ENCODE measurements around the gene NDUFV3.

GRCh38 chr21:42873096-42873495 lies 20.0 kb upstream of the NDUFV3 start:
- TF ChIP-seq, protein P1, sequence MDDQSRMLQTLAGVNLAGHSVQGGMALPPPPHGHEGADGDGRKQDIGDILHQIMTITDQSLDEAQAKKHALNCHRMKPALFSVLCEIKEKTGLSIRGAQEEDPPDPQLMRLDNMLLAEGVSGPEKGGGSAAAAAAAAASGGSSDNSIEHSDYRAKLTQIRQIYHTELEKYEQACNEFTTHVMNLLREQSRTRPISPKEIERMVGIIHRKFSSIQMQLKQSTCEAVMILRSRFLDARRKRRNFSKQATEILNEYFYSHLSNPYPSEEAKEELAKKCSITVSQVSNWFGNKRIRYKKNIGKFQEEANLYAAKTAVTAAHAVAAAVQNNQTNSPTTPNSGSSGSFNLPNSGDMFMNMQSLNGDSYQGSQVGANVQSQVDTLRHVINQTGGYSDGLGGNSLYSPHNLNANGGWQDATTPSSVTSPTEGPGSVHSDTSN (IDR thresholded peaks at IDR 0.05) = no peak
- TF ChIP-seq, protein P2, sequence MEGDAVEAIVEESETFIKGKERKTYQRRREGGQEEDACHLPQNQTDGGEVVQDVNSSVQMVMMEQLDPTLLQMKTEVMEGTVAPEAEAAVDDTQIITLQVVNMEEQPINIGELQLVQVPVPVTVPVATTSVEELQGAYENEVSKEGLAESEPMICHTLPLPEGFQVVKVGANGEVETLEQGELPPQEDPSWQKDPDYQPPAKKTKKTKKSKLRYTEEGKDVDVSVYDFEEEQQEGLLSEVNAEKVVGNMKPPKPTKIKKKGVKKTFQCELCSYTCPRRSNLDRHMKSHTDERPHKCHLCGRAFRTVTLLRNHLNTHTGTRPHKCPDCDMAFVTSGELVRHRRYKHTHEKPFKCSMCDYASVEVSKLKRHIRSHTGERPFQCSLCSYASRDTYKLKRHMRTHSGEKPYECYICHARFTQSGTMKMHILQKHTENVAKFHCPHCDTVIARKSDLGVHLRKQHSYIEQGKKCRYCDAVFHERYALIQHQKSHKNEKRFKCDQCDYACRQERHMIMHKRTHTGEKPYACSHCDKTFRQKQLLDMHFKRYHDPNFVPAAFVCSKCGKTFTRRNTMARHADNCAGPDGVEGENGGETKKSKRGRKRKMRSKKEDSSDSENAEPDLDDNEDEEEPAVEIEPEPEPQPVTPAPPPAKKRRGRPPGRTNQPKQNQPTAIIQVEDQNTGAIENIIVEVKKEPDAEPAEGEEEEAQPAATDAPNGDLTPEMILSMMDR (IDR thresholded peaks at IDR 0.05) = no peak
- no peak for TF ChIP-seq EZH2phosphoT487 (IDR thresholded peaks at IDR 0.05; ENCODE audit: borderline replicate concordance, low read depth)
- no peak for TF ChIP-seq TCF12 (IDR thresholded peaks at IDR 0.05)
- TF ChIP-seq NFIC (IDR thresholded peaks at IDR 0.05; ENCODE audit: borderline replicate concordance) = no peak
- no peak for TF ChIP-seq RXRA (IDR thresholded peaks at IDR 0.05; ENCODE audit: borderline replicate concordance, low read depth)
- no peak for TF ChIP-seq GABPA (IDR thresholded peaks at IDR 0.05; ENCODE audit: low read depth)
- TF ChIP-seq, protein P3, sequence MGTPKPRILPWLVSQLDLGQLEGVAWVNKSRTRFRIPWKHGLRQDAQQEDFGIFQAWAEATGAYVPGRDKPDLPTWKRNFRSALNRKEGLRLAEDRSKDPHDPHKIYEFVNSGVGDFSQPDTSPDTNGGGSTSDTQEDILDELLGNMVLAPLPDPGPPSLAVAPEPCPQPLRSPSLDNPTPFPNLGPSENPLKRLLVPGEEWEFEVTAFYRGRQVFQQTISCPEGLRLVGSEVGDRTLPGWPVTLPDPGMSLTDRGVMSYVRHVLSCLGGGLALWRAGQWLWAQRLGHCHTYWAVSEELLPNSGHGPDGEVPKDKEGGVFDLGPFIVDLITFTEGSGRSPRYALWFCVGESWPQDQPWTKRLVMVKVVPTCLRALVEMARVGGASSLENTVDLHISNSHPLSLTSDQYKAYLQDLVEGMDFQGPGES (IDR thresholded peaks at IDR 0.05; ENCODE audit: low read depth, low read length) = no peak
- no peak for TF ChIP-seq MEF2A (IDR thresholded peaks at IDR 0.05; ENCODE audit: borderline replicate concordance, low read depth)
- TF ChIP-seq, protein P4, sequence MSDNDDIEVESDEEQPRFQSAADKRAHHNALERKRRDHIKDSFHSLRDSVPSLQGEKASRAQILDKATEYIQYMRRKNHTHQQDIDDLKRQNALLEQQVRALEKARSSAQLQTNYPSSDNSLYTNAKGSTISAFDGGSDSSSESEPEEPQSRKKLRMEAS (IDR thresholded peaks at IDR 0.05; ENCODE audit: low read depth) = no peak

Measured in SK-N-SH (cell line).